Transverse colon (tissue), 4 donors: ENCODE data around the gene GRM7. TPM values are rescaled to one million over a fixed set of nuclear protein-coding genes. Genes with fewer than 3 reads are reported as not detected.

Experiments used
- DNase-seq: peaks from one replicate; pipeline ENCODE4 v3.0.0-alpha.2; 2019
- H3K27ac ChIP-seq, 4 donors: fragments of 200-600 bp; sonication (generic); 2 replicates each; pipeline ENCODE4 v1.5.1; 2016 to 2018; ENCODE audit warnings: inconsistent platforms in 4 of 4
- H3K27me3 ChIP-seq: fragments of 200-600 bp; sonication (generic); 2 replicates; pipeline ENCODE4 v1.5.1; 2017; ENCODE audit warnings: inconsistent platforms
- H3K36me3 ChIP-seq, 4 donors: fragments of 200-600 bp; sonication (generic); 2 replicates each; pipeline ENCODE4 v1.5.1; 2017 to 2019; ENCODE audit warnings: inconsistent platforms in 4 of 4
- H3K4me1 ChIP-seq, 4 donors: fragments of 200-600 bp; sonication (generic); 2 replicates each; pipeline ENCODE4 v1.5.1; 2017 to 2020; ENCODE audit warnings: inconsistent platforms in 4 of 4
- H3K4me3 ChIP-seq, 4 donors: fragments of 200-600 bp; sonication (generic); 1 replicate in 1 of 4; 2 replicates in 3 of 4; pipeline versions ENCODE4 v1.5.1 to v1.6.1; 2017 to 2019; ENCODE audit warnings: inconsistent platforms in 4 of 4
- H3K9me3 ChIP-seq, 2 donors: fragments of 200-600 bp; sonication (generic); 2 replicates each; pipeline ENCODE4 v1.5.1; 2017 to 2019; ENCODE audit warnings: inconsistent platforms in 2 of 2
- EP300 ChIP-seq: sonication (generic); formaldehyde crosslinking; IDR thresholded peaks from one replicate; pipeline ENCODE4 v1.6.1; 2017; ENCODE audit warnings: antibody characterized with exemption, low read depth
- POLR2A ChIP-seq: fragments of 450-650 bp; IDR thresholded peaks from one replicate; pipeline ENCODE4 v1.6.1; 2016; ENCODE audit warnings: antibody characterized with exemption, mild to moderate bottlenecking, moderate library complexity
- POLR2AphosphoS5 ChIP-seq, 3 donors: sonication (generic); formaldehyde crosslinking; IDR thresholded peaks; one replicate each; pipeline ENCODE4 v1.6.1; 2016; ENCODE audit warnings: antibody characterized with exemption in 3 of 3
- WGBS, 2 donors: methylation state at CpG; one replicate each; pipeline ENCODE4 v1.1.5; 2018; ENCODE audit warnings: low coverage in 1 of 2; 5-methylcytosine and 5-hydroxymethylcytosine counted together
- in situ Hi-C, 4 donors: fragments of 200-750 bp; cut with MboI; loops; one replicate each; pipeline versions ENCODE4 v1.15.0 to v1.15.1; 2017; ENCODE audit warnings: low sequenced_read_pairs in 3 of 4, low pct_ligation_motif_present in 1 of 4, low pct_unique_long_range_greater_than_20kb in 1 of 4
- intact Hi-C: fragments of 100-400 bp; cut with DNase I; formaldehyde crosslinking; loops from one replicate; pipeline ENCODE4 v1.15.1; 2023; ENCODE audit warnings: low total_unique reads
- total RNA-seq, 4 donors: library from RNA; depleted of rRNA; stranded (reverse); fragments of >200 nt; gene quantifications; one replicate each; pipeline ENCODE4 v1.1.0, GENCODE V29; 2016
- TF ChIP-seq, protein P1 (sequence below), 5 experiments: fragments of 200-600 bp in 3 of 5; fragments of 450-650 bp in 2 of 5; sonication (generic) in 3 of 5; IDR thresholded peaks; 1 replicate in 2 of 5; 2 replicates in 3 of 5; pipeline ENCODE4 v1.5.1; 2016 to 2017; ENCODE audit warnings: antibody characterized with exemption in 5 of 5, inconsistent platforms in 3 of 5, mild to moderate bottlenecking in 2 of 5, moderate library complexity in 1 of 5

GRM7 gene
- total RNA-seq, 4 donors from 2014 or later: 0.14 to 0.20 (median 0.16) TPM; not detected in 1

DNA sequence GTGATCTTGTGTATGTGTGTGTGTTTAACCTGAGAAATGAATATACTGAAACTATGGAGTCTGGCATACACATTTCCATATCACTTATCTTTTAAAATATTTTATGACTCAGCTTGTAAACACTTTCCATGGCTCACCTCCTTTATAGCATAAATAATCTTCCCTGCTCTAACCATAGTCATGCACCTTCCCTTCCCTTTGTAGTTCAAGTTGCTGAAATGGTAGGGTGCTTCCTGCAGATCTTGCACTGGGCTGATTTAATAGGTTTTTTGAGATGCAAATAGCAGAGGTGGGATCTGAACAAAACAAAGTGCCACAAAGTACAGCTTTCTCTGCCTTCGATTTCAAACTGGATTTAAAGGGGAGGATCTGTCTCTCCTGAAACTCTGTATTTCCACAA, 928.0 kb downstream of the GRM7 start:
- Histone ChIP-seq H3K4me1 (no peaks in the 10 kb centered on the region), H3K9me3 (no peaks in the 10 kb centered on the region), H3K27me3 (no peaks in the 10 kb centered on the region), H3K4me3 (no peak overlapping the region), H3K27ac (no peak overlapping the region), H3K36me3 (no peaks in the 10 kb centered on the region)
- 44 to 56% methylated on average over 1 of the region's 1 CpG for WGBS, 2 donors
- in situ Hi-C loops: no loop called here
- intact Hi-C loops: no loop called here
- no peak for DNase-seq
- no peak for TF ChIP-seq POLR2AphosphoS5 (IDR thresholded peaks at IDR 0.05)

DNA sequence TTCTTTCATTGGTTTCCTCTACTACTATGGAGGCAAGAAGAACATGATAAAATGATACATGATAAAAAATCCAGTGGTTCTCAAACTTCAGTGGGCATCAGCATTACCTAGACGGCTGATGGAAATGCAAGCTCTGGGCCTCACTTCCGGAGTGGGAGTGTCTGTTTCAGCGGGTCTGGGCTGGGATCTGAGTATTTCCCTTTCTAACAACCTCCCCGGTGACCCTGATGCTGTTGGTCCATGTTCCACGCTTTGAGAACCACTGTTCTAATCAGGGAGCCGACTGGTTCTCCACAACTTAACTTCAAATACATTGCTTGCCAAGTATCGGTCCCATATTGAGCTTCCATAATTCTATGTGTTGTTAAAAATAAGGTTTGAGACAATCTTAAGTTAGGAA, 928.4 kb downstream of the GRM7 start:
- no peaks in the 10 kb centered on the region for H3K36me3 ChIP-seq
- 78 to 85% methylated on average over 7 of the region's 7 CpGs for WGBS, 2 donors
- no peaks in the 10 kb centered on the region for H3K27me3 ChIP-seq
- TF ChIP-seq EP300 (no peak), POLR2AphosphoS5 (IDR thresholded peaks at IDR 0.05) (no peak), POLR2A (no peak)
- TF ChIP-seq, protein P1, sequence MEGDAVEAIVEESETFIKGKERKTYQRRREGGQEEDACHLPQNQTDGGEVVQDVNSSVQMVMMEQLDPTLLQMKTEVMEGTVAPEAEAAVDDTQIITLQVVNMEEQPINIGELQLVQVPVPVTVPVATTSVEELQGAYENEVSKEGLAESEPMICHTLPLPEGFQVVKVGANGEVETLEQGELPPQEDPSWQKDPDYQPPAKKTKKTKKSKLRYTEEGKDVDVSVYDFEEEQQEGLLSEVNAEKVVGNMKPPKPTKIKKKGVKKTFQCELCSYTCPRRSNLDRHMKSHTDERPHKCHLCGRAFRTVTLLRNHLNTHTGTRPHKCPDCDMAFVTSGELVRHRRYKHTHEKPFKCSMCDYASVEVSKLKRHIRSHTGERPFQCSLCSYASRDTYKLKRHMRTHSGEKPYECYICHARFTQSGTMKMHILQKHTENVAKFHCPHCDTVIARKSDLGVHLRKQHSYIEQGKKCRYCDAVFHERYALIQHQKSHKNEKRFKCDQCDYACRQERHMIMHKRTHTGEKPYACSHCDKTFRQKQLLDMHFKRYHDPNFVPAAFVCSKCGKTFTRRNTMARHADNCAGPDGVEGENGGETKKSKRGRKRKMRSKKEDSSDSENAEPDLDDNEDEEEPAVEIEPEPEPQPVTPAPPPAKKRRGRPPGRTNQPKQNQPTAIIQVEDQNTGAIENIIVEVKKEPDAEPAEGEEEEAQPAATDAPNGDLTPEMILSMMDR (IDR thresholded peaks at IDR 0.05): no peak
- H3K4me1 ChIP-seq: no peaks in the 10 kb centered on the region
- H3K4me3 ChIP-seq: no peak overlapping the region
- no peaks in the 10 kb centered on the region for H3K9me3 ChIP-seq
- H3K27ac ChIP-seq: no peak overlapping the region
- no peak for DNase-seq
- in situ Hi-C loops: no loop called here
- intact Hi-C loops: no loop called here

DNA sequence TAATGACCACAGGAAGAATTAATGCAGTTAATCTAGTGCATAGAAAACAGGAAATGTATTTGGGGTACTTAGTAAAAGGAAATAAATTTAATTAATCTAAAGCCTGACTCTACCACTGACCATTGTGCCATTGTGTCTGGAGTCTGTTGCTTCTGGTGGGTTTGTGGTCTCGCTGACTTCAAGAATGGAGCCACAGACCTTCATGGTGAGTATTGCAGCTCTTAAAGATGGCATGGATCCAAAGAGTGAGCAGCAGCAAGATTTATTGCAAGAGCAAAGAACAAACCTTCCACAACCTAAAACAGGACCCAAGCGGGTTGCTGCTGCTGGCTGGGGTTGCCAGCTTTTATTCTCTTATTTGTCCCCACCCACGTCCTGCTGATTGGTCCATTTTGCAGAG, 929.2 kb downstream of the GRM7 start:
- no peaks in the 10 kb centered on the region for H3K4me1 ChIP-seq
- in situ Hi-C loops: no loop called here
- H3K4me3 ChIP-seq: no peak overlapping the region
- TF ChIP-seq POLR2AphosphoS5 (IDR thresholded peaks at IDR 0.05): no peak
- TF ChIP-seq, protein P1 (IDR thresholded peaks at IDR 0.05): no peak
- TF ChIP-seq EP300: no peak
- no peak overlapping the region for H3K27ac ChIP-seq
- H3K9me3 ChIP-seq: no peaks in the 10 kb centered on the region
- no peaks in the 10 kb centered on the region for H3K36me3 ChIP-seq
- H3K27me3 ChIP-seq: no peaks in the 10 kb centered on the region
- 75 to 86% methylated on average over 3 of the region's 3 CpGs for WGBS, 2 donors
- intact Hi-C loops: no loop called here
- no peak for DNase-seq
